H9 (cell line): ENCODE data around the gene SGMS2. TPM values are rescaled to one million over a fixed set of nuclear protein-coding genes. Genes with fewer than 3 reads are reported as not detected.

ENCODE experiments used
- DNase-seq: peaks from one replicate; pipeline ENCODE4 v3.0.0-alpha.2; 2017
- H2AFZ ChIP-seq: one replicate; pipeline ENCODE4 v1.6.1; 2013; ENCODE audit warnings: mild to moderate bottlenecking, low read length, control low read depth, moderate library complexity
- H2AK5ac ChIP-seq: 2 replicates; pipeline ENCODE4 v1.6.1; 2013; ENCODE audit warnings: low read length, control low read depth, mixed read lengths; ENCODE audit not compliant: insufficient read length
- H2BK120ac ChIP-seq: one replicate; pipeline ENCODE4 v1.6.1; 2013; ENCODE audit warnings: low read depth, mild to moderate bottlenecking, low read length, control low read depth, inconsistent platforms; ENCODE audit not compliant: poor library complexity, severe bottlenecking
- H2BK12ac ChIP-seq: 2 replicates; pipeline ENCODE4 v1.6.1; 2013; ENCODE audit warnings: low read length, control low read depth, mixed read lengths, low read depth; ENCODE audit not compliant: insufficient read length
- H2BK15ac ChIP-seq: 2 replicates; pipeline ENCODE4 v1.6.1; 2013; ENCODE audit warnings: low read depth, low read length, control low read depth
- H2BK20ac ChIP-seq: one replicate; pipeline ENCODE4 v1.6.1; 2013; ENCODE audit warnings: low read depth, mild to moderate bottlenecking, low read length, control low read depth, inconsistent platforms; ENCODE audit not compliant: poor library complexity, severe bottlenecking
- H2BK5ac ChIP-seq: 2 replicates; pipeline ENCODE4 v1.6.1; 2013; ENCODE audit warnings: low read length, control low read depth, mixed read lengths; ENCODE audit not compliant: insufficient read length
- H3K14ac ChIP-seq: 2 replicates; pipeline ENCODE4 v1.6.1; 2013; ENCODE audit warnings: low read length, control low read depth; ENCODE audit not compliant: insufficient read depth
- H3K18ac ChIP-seq: 2 replicates; pipeline ENCODE4 v1.6.1; 2013; ENCODE audit warnings: low read depth, mild to moderate bottlenecking, mixed read lengths, low read length, control low read depth; ENCODE audit not compliant: insufficient read length
- H3K23ac ChIP-seq: 2 replicates; pipeline ENCODE4 v1.6.1; 2013; ENCODE audit warnings: low read length, control low read depth, mixed read lengths, low read depth; ENCODE audit not compliant: insufficient read length
- H3K23me2 ChIP-seq: 2 replicates; pipeline ENCODE4 v1.6.1; 2013; ENCODE audit warnings: low read depth, mild to moderate bottlenecking, mixed read lengths, low read length, control low read depth; ENCODE audit not compliant: insufficient read length, poor library complexity, severe bottlenecking
- H3K27ac ChIP-seq: 2 replicates; pipeline ENCODE4 v1.5.1; 2013; ENCODE audit warnings: low read length, control low read depth, mixed read lengths, low read depth; ENCODE audit not compliant: insufficient read length
- H3K27me3 ChIP-seq: 2 replicates; pipeline ENCODE4 v1.6.1; 2013; ENCODE audit warnings: low read length, control low read depth, inconsistent platforms; ENCODE audit not compliant: insufficient read depth
- H3K4ac ChIP-seq: 2 replicates; pipeline ENCODE4 v1.6.1; 2013; ENCODE audit warnings: low read depth, mild to moderate bottlenecking, control low read depth, inconsistent platforms, low read length, moderate library complexity
- H3K4me1 ChIP-seq: 2 replicates; pipeline ENCODE4 v1.6.1; 2013; ENCODE audit warnings: low read length, control low read depth, inconsistent platforms; ENCODE audit not compliant: insufficient read depth
- H3K4me2 ChIP-seq: 2 replicates; pipeline ENCODE4 v1.6.1; 2013; ENCODE audit warnings: low read length, control low read depth, mixed read lengths; ENCODE audit not compliant: insufficient read length, insufficient read depth
- H3K56ac ChIP-seq: 2 replicates; pipeline ENCODE4 v1.6.1; 2013; ENCODE audit warnings: low read depth, mild to moderate bottlenecking, mixed read lengths, low read length, control low read depth; ENCODE audit not compliant: insufficient read length
- H3K79me1 ChIP-seq: 2 replicates; pipeline ENCODE4 v1.6.1; 2013; ENCODE audit warnings: low read depth, mild to moderate bottlenecking, moderate library complexity, low read length, control low read depth, inconsistent platforms; ENCODE audit not compliant: insufficient read depth, poor library complexity, severe bottlenecking
- H3K79me2 ChIP-seq: 2 replicates; pipeline ENCODE4 v1.6.1; 2013; ENCODE audit warnings: low read length, control low read depth, inconsistent platforms; ENCODE audit not compliant: insufficient read depth
- H3K9ac ChIP-seq: 2 replicates; pipeline ENCODE4 v1.6.1; 2013; ENCODE audit warnings: low read length, control low read depth, mixed read lengths; ENCODE audit not compliant: insufficient read length; ENCODE audit errors: extremely low read depth
- H3K9me3 ChIP-seq: one replicate; pipeline ENCODE4 v1.6.1; 2013; ENCODE audit warnings: low read depth, low read length, inconsistent platforms; ENCODE audit not compliant: control insufficient read depth
- H3T11ph ChIP-seq: one replicate; pipeline ENCODE4 v1.6.1; 2013; ENCODE audit warnings: mild to moderate bottlenecking, low read length, control low read depth, inconsistent platforms
- H4K20me1 ChIP-seq: one replicate; pipeline ENCODE4 v1.6.1; 2013; ENCODE audit not compliant: control insufficient read depth, insufficient read length, insufficient read depth
- H4K5ac ChIP-seq: 2 replicates; pipeline ENCODE4 v1.6.1; 2013; ENCODE audit warnings: low read depth, mild to moderate bottlenecking, mixed read lengths, low read length, control low read depth; ENCODE audit not compliant: insufficient read length
- H4K8ac ChIP-seq: replicated peaks from 2 replicates; pipeline ENCODE4 v1.6.1; 2013; ENCODE audit warnings: low read length, control low read depth, mixed read lengths, low read depth; ENCODE audit not compliant: insufficient read length
- H4K91ac ChIP-seq: 2 replicates; pipeline ENCODE4 v1.6.1; 2013; ENCODE audit warnings: low read depth, mild to moderate bottlenecking, moderate library complexity, mixed read lengths, low read length, control low read depth; ENCODE audit not compliant: insufficient read length
- H3K27ac Mint-ChIP-seq, 3 experiments: 2 replicates in 2 of 3; 3 replicates in 1 of 3; pipeline ENCODE4 v1.8.0; 2020 to 2021; ENCODE audit warnings: mixed read lengths in 3 of 3, mild to moderate bottlenecking in 1 of 3, moderate library complexity in 1 of 3
- H3K27me3 Mint-ChIP-seq: 2 replicates; pipeline ENCODE4 v1.8.0; 2021; ENCODE audit warnings: low read depth, mild to moderate bottlenecking, moderate library complexity, mixed read lengths
- H3K36me3 Mint-ChIP-seq, 3 experiments: 2 replicates in 2 of 3; 3 replicates in 1 of 3; pipeline ENCODE4 v1.8.0; 2020 to 2021; ENCODE audit warnings: low read depth in 3 of 3, mixed read lengths in 3 of 3; ENCODE audit not compliant: insufficient read depth in 1 of 3
- H3K4me1 Mint-ChIP-seq, 2 experiments: 2 replicates each; pipeline ENCODE4 v1.8.0; 2020; ENCODE audit warnings: mixed read lengths in 2 of 2
- H3K4me3 Mint-ChIP-seq, 2 experiments: 2 replicates in 1 of 2; 3 replicates in 1 of 2; pipeline ENCODE4 v1.8.0; 2020 to 2021; ENCODE audit warnings: mild to moderate bottlenecking in 2 of 2, mixed read lengths in 2 of 2, moderate library complexity in 1 of 2
- H3K9me3 Mint-ChIP-seq, 2 experiments: 2 replicates in 1 of 2; 3 replicates in 1 of 2; pipeline ENCODE4 v1.8.0; 2020; ENCODE audit warnings: mild to moderate bottlenecking in 2 of 2, mixed read lengths in 2 of 2, moderate library complexity in 1 of 2
- CTCF ChIP-seq: fragments of 200-600 bp; sonication (generic); conservative IDR thresholded peaks from 3 replicates; pipeline ENCODE4 v1.8.0; 2021; ENCODE audit warnings: antibody characterized with exemption, mild to moderate bottlenecking
- WGBS: extraction: QIAGEN DNeasy Blood & Tissue Kit; methylation state at CpG from one replicate; pipeline ENCODE4 v1.1.7; 2013; ENCODE audit warnings: missing lambda C conversion rate, low lambda C conversion rate, mixed read lengths; ENCODE audit not compliant: insufficient read length; ENCODE audit errors: extremely low coverage; 5-methylcytosine and 5-hydroxymethylcytosine counted together
- total RNA-seq: library from RNA; stranded (reverse); gene quantifications from 2 replicates; pipeline ENCODE4 v1.2.1, GENCODE V29; 2021

SGMS2 gene
- total RNA-seq, 1 experiment from 2014 or later: 9.7 TPM

- H3K4me1 Mint-ChIP-seq: no peaks in the 10 kb centered on the region
- H4K91ac ChIP-seq: no peak overlapping the region
- WGBS: no CpG with 5 or more reads among the region's 1 CpG
- H2BK12ac ChIP-seq: no peak overlapping the region
- no peak overlapping the region for H3K18ac ChIP-seq
- H3K36me3 Mint-ChIP-seq: no peaks in the 10 kb centered on the region
- no peaks in the 10 kb centered on the region for H4K20me1 ChIP-seq
- TF ChIP-seq CTCF: no peak
- no peak overlapping the region for H3K14ac ChIP-seq
- H2AK5ac ChIP-seq: no peak overlapping the region
- no peak overlapping the region for H4K8ac ChIP-seq
- H3K79me2 ChIP-seq: no peaks in the 10 kb centered on the region
- no peaks in the 10 kb centered on the region for H3K79me1 ChIP-seq
- H3K23me2 ChIP-seq: no peaks in the 10 kb centered on the region
- H2BK120ac ChIP-seq: no peak overlapping the region
- no peak for DNase-seq
- H3K4ac ChIP-seq: no peak overlapping the region
- no peak overlapping the region for H3K56ac ChIP-seq
- no peak overlapping the region for H3K23ac ChIP-seq
- no peak overlapping the region for H2BK20ac ChIP-seq
- no peak overlapping the region for H3K4me3 Mint-ChIP-seq
- no peak overlapping the region for H3K4me2 ChIP-seq
- H3K27ac ChIP-seq: no peak overlapping the region
- no peaks in the 10 kb centered on the region for H3K9me3 Mint-ChIP-seq
- H2BK5ac ChIP-seq: no peak overlapping the region
- H3K27ac Mint-ChIP-seq: no peak overlapping the region
- no peaks in the 10 kb centered on the region for H3K9me3 ChIP-seq
- no peak overlapping the region for H3T11ph ChIP-seq
- H3K9ac ChIP-seq: no peak overlapping the region
- no peak overlapping the region for H2AFZ ChIP-seq
- H3K4me1 ChIP-seq: no peaks in the 10 kb centered on the region
- H3K27me3 Mint-ChIP-seq: peaks cover 68% of the 10 kb centered on the region
- no peak overlapping the region for H2BK15ac ChIP-seq
- H4K5ac ChIP-seq: no peak overlapping the region
- peaks cover 9% of the 10 kb centered on the region; the same call in 1 of the 2 replicates for H3K27me3 ChIP-seq
Measured at GRCh38 chr4:107814758-107815157, 10.0 kb upstream of the SGMS2 start.
